GM12865 (cell line): ENCODE data around the gene ALDOA.

ENCODE experiments used
- DNase-seq: peaks from one replicate; pipeline ENCODE4 v3.0.0; 2010; ENCODE audit warnings: low read depth
- H3K4me3 ChIP-seq: 2 replicates; pipeline ENCODE4 v1.5.1; 2011; ENCODE audit warnings: mild to moderate bottlenecking, low read depth, low read length, control low read depth
- TF ChIP-seq, protein P1 (sequence below): IDR thresholded peaks from 2 replicates; pipeline ENCODE4 v1.5.1; 2011; ENCODE audit warnings: low read length, control low read depth, low read depth, inconsistent platforms; ENCODE audit not compliant: insufficient read depth; ENCODE audit errors: missing control alignments

The ALDOA gene

DNA sequence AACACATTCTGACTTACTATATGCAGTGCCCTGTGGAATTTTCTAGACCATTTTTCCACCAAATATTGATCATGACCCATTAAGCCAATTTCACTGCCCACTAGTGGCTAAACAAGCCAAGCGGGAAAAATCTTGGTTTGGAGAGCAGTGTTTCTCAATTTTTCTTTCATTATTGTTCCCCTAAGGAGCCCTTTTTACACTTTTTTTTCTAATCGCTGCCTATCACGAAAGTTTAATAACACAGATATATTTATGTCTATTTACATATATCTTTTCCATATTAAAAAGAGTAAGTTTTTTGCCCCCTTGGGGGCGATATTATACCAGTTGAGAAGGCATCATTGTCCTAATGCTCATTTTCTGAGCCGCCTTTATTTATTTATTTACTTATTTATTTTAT lies 23.7 kb upstream of the ALDOA start:
- no peak overlapping the region for H3K4me3 ChIP-seq
- DNase-seq, result no peak
- TF ChIP-seq, protein P1, sequence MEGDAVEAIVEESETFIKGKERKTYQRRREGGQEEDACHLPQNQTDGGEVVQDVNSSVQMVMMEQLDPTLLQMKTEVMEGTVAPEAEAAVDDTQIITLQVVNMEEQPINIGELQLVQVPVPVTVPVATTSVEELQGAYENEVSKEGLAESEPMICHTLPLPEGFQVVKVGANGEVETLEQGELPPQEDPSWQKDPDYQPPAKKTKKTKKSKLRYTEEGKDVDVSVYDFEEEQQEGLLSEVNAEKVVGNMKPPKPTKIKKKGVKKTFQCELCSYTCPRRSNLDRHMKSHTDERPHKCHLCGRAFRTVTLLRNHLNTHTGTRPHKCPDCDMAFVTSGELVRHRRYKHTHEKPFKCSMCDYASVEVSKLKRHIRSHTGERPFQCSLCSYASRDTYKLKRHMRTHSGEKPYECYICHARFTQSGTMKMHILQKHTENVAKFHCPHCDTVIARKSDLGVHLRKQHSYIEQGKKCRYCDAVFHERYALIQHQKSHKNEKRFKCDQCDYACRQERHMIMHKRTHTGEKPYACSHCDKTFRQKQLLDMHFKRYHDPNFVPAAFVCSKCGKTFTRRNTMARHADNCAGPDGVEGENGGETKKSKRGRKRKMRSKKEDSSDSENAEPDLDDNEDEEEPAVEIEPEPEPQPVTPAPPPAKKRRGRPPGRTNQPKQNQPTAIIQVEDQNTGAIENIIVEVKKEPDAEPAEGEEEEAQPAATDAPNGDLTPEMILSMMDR, result no peak

DNA sequence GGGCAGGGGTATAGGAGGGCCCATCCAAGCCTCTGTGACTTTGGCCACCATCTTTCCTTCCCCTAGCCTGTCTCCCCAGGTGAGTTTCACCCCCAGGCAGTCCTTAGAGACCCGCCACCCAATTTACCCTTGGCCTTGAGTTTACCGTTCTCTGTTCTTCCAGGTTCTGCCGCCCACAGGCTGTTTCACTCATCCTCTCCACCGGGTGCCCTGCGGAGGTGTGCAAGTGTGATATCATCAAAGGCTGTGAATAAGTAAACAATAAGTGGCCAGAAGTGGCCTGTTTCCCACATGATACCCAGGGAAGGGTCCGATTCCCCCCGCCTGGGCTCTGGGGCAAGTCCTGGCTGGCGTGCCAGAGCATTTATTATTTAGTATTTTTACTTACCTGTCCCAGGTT lies 19.4 kb upstream of the ALDOA start:
- TF ChIP-seq, protein P1, result no peak
- DNase-seq, result no peak
- no peak overlapping the region for H3K4me3 ChIP-seq

DNA sequence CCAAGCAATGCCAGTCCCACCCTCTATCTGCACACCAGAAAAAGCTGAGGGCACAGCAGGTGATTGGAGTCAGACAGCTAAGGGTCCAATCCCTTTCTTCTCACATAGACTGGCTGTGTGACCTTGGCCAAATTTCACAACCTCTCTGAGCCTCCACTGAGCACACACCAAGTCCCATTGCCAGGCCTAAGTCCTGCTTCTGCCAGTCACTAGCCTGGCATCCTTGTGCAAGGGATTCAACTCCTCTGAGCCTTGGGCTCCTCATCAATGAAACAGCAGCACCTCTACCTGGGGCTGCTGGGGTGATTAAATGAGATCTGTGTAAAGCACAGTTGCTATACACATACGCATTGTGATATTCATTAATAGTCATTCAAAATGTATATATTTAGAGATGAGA lies 19.0 kb upstream of the ALDOA start:
- no peak overlapping the region for H3K4me3 ChIP-seq
- no peak for DNase-seq
- TF ChIP-seq, protein P1, result no peak

DNA sequence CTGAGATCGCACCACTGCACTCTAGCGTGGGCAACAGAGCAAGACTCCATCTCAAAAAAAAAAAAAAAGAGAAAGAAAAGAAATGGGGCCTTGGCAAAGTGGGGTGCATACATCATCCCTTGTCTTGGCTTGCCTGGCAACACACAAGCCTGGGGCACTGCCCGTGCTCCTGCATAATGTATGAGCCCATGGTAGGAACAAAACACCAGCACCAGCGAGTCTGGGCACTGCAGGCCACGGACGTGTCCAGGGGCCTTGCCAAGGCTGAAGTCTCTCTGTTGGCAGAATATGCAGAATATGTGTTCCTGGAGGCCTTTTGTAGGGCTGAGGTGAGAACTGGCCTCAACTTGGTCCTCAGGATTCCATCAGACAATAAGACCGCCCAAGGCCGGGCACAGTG lies 15.7 kb upstream of the ALDOA start:
- DNase-seq, result no peak
- TF ChIP-seq, protein P1, result no peak
- H3K4me3 ChIP-seq, result no peak overlapping the region

DNA sequence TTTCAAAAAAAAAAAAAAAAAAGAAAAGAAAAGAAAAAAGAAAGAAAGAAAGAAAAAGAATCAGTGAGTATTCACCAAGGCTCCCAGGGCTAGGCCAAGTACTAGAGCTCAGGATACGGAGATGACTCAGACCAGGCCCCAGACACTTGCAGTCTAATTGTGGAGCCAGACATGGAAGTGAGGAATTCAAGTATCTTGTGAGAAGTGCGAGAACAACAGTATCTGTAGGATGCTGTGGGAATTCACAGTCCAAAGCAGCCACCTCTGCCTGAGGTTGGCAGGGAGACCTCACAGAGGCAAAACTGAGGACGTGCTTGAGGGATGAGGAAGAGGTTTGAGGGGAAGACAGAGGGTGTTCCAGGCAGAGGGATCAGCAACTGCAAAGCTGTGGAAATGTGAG lies 14.0 kb upstream of the ALDOA start:
- DNase-seq, result no peak
- TF ChIP-seq, protein P1, result no peak
- no peak overlapping the region for H3K4me3 ChIP-seq

DNA sequence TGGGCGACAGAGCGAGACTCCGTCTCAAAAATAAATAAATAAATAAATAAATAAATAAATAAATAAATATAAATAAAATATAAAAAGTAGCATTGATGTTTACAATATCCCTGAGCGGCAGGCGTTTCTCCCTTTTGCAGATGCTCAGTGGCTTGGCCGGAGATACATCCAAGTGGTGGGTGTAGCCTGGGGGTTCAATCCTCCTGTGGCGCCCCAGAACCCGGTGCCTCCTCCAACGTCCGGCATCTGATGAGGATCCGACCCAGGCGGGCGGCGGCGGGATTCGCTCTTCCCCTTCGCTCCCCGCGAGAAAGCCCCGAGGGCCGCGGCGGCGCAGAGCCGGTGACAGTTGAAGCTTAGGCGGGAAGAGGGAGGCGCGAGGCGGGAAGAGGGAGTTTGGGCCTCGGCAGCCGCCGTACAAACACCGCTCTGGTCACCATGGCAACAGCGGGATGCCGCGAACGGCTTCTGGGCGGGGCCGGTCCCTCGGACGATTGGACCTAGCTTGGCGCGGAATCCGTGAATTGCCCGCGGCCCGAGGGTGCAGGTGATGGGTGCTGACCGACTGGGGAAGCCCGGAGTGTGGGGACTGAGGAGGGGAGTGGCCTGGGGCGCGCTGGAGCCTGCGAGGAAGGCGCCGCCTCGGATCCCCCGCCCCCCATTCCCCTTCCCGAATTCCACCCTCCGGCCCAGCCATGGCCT lies 12.7 kb upstream of the ALDOA start:
- TF ChIP-seq, protein P1, result no peak
- peak; percentile 96 for DNase-seq
- peak overlapping the region; percentile 74 for H3K4me3 ChIP-seq
